HAP-1 (cell line): ENCODE results near the gene MYEF2.

Source experiments
- DNase-seq, 2 experiments: peaks; one replicate each; pipeline ENCODE4 v3.0.0-alpha.2; 2016 to 2020; ENCODE audit warnings: low spot score in 2 of 2
- H3K27me3 ChIP-seq: fragments of 250-450 bp; sonication (Bioruptor Pico); 2 replicates; pipeline ENCODE4 v1.5.1; 2020; ENCODE audit warnings: low read depth, mild to moderate bottlenecking, moderate library complexity
- H3K36me3 ChIP-seq: fragments of 250-450 bp; sonication (Bioruptor Pico); replicated peaks from 2 replicates; pipeline ENCODE4 v1.5.1; 2020; ENCODE audit warnings: mild to moderate bottlenecking
- H3K4me1 ChIP-seq: fragments of 250-450 bp; sonication (Bioruptor Pico); 2 replicates; pipeline ENCODE4 v1.5.1; 2020; ENCODE audit warnings: mild to moderate bottlenecking
- H3K4me3 ChIP-seq: fragments of 250-450 bp; sonication (Bioruptor Pico); 2 replicates; pipeline ENCODE4 v1.5.1; 2020; ENCODE audit warnings: mild to moderate bottlenecking, moderate library complexity
- H3K9me3 ChIP-seq: fragments of 250-450 bp; sonication (Bioruptor Pico); 2 replicates; pipeline ENCODE4 v1.5.1; 2020; ENCODE audit warnings: mild to moderate bottlenecking, moderate library complexity
- in situ Hi-C: fragments of 300-500 bp; cut with MboI; formaldehyde crosslinking; loops from 3 replicates; pipeline ENCODE4 v1.14.3; 2020; ENCODE audit warnings: low sequenced_read_pairs, inconsistent platforms, mixed read lengths

MYEF2 gene

DNA sequence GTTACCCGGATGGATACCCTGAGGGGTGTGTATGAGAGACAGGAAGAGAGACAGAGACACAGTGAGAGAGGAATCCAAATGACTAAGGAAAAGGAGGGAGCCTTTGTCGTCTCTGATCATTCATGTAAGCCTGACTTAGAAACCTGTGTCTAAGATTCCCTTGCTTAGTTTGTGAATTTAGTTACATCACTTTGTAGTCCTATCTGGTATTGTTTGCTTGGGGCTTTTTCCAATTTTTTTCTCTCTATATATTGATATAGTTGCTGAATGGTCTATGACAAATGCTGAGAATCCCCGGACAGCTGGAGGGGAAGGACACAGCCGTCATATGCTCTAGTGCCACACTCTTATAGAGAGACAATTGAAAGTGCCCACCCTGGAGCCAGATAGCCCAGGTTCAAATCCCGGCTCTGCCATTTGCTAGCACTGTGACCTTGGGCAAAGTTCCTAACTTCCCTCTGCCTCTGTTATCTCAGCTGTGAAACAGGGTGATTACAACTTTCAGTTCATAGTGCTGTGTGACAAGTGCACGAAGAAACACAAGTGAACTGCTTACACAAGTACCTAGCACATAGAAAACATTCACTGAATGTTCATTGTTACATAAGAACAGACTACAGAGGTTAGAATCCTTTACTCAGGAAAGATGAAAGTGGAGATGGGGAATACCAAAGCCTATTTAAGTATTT lies 51.3 kb downstream of the MYEF2 start:
- H3K9me3 ChIP-seq, result no peaks in the 10 kb centered on the region
- peaks cover 18% of the 10 kb centered on the region for H3K4me1 ChIP-seq
- H3K4me3 ChIP-seq, result no peak overlapping the region
- no peak for DNase-seq
- in situ Hi-C loops, result no loop called here
- no peaks in the 10 kb centered on the region for H3K36me3 ChIP-seq
- H3K27me3 ChIP-seq, result peaks cover 3% of the 10 kb centered on the region; the same call in 1 of the 2 replicates

GRCh38 chr15:48121849-48122248 lies 56.2 kb downstream of the MYEF2 start:
- Histone ChIP-seq H3K9me3 (no peaks in the 10 kb centered on the region), H3K4me3 (no peak overlapping the region), H3K27me3 (peaks cover 7% of the 10 kb centered on the region), H3K36me3 (no peaks in the 10 kb centered on the region), H3K4me1 (no peaks in the 10 kb centered on the region)
- in situ Hi-C loops, result loop anchor here (25.0 kb wide), 1 partner anchor 165 kb away; no protein-coding TSS in a partner anchor
- DNase-seq, result no peak

GRCh38 chr15:48120745-48121144 lies 57.4 kb downstream of the MYEF2 start, which contains the start of gene SLC24A5:
Gene SLC24A5, plus strand, starts transcription at chr15:48120990. Its CDS starts 55 bp downstream, at chr15:48121045.
- no peaks in the 10 kb centered on the region for H3K4me1 ChIP-seq
- no peak for DNase-seq
- peaks cover 13% of the 10 kb centered on the region for H3K27me3 ChIP-seq
- no peak within 1 kb of the TSS for H3K4me3 ChIP-seq
- no peaks in the 10 kb centered on the region for H3K36me3 ChIP-seq
- in situ Hi-C loops, result loop anchor here (25.0 kb wide), 1 partner anchor 167 kb away; no protein-coding TSS in a partner anchor
- no peaks in the 10 kb centered on the region for H3K9me3 ChIP-seq

- Histone ChIP-seq H3K4me3 (no peak overlapping the region), H3K4me1 (no peaks in the 10 kb centered on the region), H3K9me3 (no peaks in the 10 kb centered on the region), H3K36me3 (no peaks in the 10 kb centered on the region), H3K27me3 (peaks cover 13% of the 10 kb centered on the region; the same call in 1 of the 2 replicates)
- no peak for DNase-seq
- in situ Hi-C loops, result loop anchor here (25.0 kb wide), 1 partner anchor 168 kb away; no protein-coding TSS in a partner anchor
These were observed 58.8 kb downstream of the MYEF2 start for GRCh38 chr15:48119277-48119676.

DNA sequence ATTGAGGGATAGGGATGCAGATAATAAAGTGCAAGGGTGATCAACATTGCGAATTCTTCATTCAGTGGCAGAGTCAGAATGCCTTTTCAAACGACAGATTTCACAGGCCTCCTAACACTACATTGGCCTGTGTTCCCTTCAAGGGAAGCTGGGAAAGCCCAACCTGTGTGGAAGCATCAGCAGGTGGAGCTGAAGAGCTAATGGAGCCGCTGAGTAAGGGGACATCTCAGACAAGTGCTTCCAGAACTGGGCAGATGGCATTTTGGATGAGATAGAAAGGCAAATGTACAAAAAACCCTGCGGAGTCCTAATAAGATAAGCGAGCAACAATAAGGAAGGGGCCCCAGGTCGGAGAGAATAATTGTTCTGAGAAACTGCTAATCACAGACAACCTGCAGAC lies 65.9 kb downstream of the MYEF2 start:
- H3K36me3 ChIP-seq, result no peaks in the 10 kb centered on the region
- H3K9me3 ChIP-seq, result no peaks in the 10 kb centered on the region
- H3K4me3 ChIP-seq, result no peak overlapping the region
- in situ Hi-C loops, result loop anchor here (25.0 kb wide), 1 partner anchor 175 kb away; no protein-coding TSS in a partner anchor
- peak; percentile 28 to 55 for DNase-seq
- peaks cover 8% of the 10 kb centered on the region; the same call in 1 of the 2 replicates for H3K27me3 ChIP-seq
- no peaks in the 10 kb centered on the region for H3K4me1 ChIP-seq

- in situ Hi-C loops, result loop anchor here (25.0 kb wide), 1 partner anchor 177 kb away; no protein-coding TSS in a partner anchor
- Histone ChIP-seq H3K9me3 (no peaks in the 10 kb centered on the region), H3K27me3 (peaks cover 10% of the 10 kb centered on the region), H3K36me3 (no peaks in the 10 kb centered on the region), H3K4me1 (no peaks in the 10 kb centered on the region), H3K4me3 (no peak overlapping the region)
- DNase-seq, result no peak
These were observed 68.1 kb downstream of the MYEF2 start for GRCh38 chr15:48109856-48110531.

- DNase-seq, result no peak
- Histone ChIP-seq H3K27me3 (peaks cover 10% of the 10 kb centered on the region), H3K36me3 (no peaks in the 10 kb centered on the region), H3K4me1 (no peaks in the 10 kb centered on the region), H3K4me3 (no peak overlapping the region), H3K9me3 (no peaks in the 10 kb centered on the region)
- in situ Hi-C loops, result loop anchor here (25.0 kb wide), 1 partner anchor 178 kb away; no protein-coding TSS in a partner anchor
These were observed 68.9 kb downstream of the MYEF2 start for GRCh38 chr15:48109212-48109611.

GRCh38 chr15:48105936-48106335 lies 72.2 kb downstream of the MYEF2 start:
- Histone ChIP-seq H3K4me3 (no peak overlapping the region), H3K4me1 (no peaks in the 10 kb centered on the region), H3K9me3 (no peaks in the 10 kb centered on the region), H3K36me3 (no peaks in the 10 kb centered on the region), H3K27me3 (peaks cover 10% of the 10 kb centered on the region)
- DNase-seq, result no peak
- in situ Hi-C loops, result loop anchor here (25.0 kb wide), 1 partner anchor 181 kb away; no protein-coding TSS in a partner anchor

DNA sequence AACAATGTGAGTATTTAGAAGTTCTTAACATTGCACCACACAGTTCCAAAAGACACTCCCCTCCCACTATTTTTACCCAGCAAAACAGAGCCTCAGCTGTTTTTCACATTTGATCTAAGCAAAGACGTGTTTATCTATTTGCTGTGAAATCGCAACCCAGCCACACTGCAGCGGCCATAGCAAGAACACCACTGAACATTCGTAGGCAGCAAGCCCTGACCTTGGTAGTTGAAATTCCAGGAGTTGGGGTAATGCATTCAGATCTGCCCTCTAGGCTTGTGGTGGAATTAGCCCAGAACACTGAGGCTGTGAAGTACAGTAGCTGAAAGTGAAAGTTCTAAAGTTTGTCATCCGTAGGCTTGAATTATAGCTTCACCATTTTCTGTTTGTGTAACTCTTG lies 74.4 kb downstream of the MYEF2 start:
- Histone ChIP-seq H3K36me3 (no peaks in the 10 kb centered on the region), H3K4me1 (no peaks in the 10 kb centered on the region), H3K4me3 (no peak overlapping the region), H3K9me3 (no peaks in the 10 kb centered on the region), H3K27me3 (peaks cover 10% of the 10 kb centered on the region)
- in situ Hi-C loops, result loop anchor here (25.0 kb wide), 1 partner anchor 184 kb away; no protein-coding TSS in a partner anchor
- no peak for DNase-seq

- Histone ChIP-seq H3K27me3 (peaks cover 10% of the 10 kb centered on the region), H3K36me3 (no peaks in the 10 kb centered on the region), H3K4me3 (no peak overlapping the region), H3K9me3 (no peaks in the 10 kb centered on the region), H3K4me1 (no peaks in the 10 kb centered on the region)
- DNase-seq, result no peak
- in situ Hi-C loops, result loop anchor here (25.0 kb wide), 1 partner anchor 185 kb away; no protein-coding TSS in a partner anchor
These were observed 75.9 kb downstream of the MYEF2 start for GRCh38 chr15:48102167-48102566.

DNA sequence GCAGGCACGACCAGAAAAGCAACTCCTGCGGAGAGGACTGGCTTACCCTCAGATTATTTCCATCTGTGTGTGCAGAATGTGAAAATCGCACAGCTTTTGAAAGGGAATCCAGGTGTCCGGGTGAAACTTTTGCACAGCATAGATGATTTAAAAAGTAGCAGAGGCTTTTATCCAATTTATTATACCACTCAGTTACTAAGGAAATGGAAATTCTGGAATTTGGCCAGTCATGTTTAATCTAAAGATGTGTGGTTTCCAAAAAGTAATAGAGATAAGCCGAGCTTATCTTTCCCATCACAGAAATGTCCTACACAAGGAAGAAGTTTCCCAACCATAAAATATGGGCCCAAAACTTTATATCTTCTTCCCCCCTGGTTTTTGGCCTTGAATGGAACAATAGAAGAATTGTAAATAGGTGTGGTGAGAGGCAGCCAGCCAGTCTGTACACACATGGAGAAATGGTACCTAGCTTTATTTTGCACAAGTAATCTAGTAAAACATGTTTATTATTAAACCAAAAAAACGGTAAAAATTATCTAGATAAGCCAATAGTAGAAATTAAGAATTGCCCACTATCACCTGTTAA lies 76.6 kb downstream of the MYEF2 start:
- DNase-seq, result no peak
- peaks cover 10% of the 10 kb centered on the region for H3K27me3 ChIP-seq
- no peaks in the 10 kb centered on the region for H3K4me1 ChIP-seq
- H3K9me3 ChIP-seq, result no peaks in the 10 kb centered on the region
- in situ Hi-C loops, result loop anchor here (25.0 kb wide), 1 partner anchor 186 kb away; no protein-coding TSS in a partner anchor
- no peak overlapping the region for H3K4me3 ChIP-seq
- no peaks in the 10 kb centered on the region for H3K36me3 ChIP-seq

- no peak overlapping the region for H3K4me3 ChIP-seq
- no peaks in the 10 kb centered on the region for H3K27me3 ChIP-seq
- no peaks in the 10 kb centered on the region for H3K36me3 ChIP-seq
- H3K4me1 ChIP-seq, result no peaks in the 10 kb centered on the region
- no peak for DNase-seq
- in situ Hi-C loops, result no loop called here
- H3K9me3 ChIP-seq, result no peaks in the 10 kb centered on the region
These were observed 80.8 kb downstream of the MYEF2 start for GRCh38 chr15:48097264-48097663.

- in situ Hi-C loops, result no loop called here
- no peak for DNase-seq
- no peaks in the 10 kb centered on the region for H3K27me3 ChIP-seq
- no peaks in the 10 kb centered on the region for H3K4me1 ChIP-seq
- H3K36me3 ChIP-seq, result no peaks in the 10 kb centered on the region
- no peak overlapping the region for H3K4me3 ChIP-seq
- no peaks in the 10 kb centered on the region for H3K9me3 ChIP-seq
These were observed 81.3 kb downstream of the MYEF2 start for GRCh38 chr15:48096813-48097212.
